ENCODE data around the gene FRAT2.
A peak's percentile ranks its signal among the peaks of the same experiment; 100 is the strongest.

The FRAT2 gene

GRCh38 chr10:97334370-97335175 is at the start of gene FRAT2:
FRAT2 (minus strand) TSS chr10:97334729; CDS start chr10:97334572, 157 bp downstream.
- DNase-seq (ENCODE audit: low spot score): peak; percentile 94

DNA sequence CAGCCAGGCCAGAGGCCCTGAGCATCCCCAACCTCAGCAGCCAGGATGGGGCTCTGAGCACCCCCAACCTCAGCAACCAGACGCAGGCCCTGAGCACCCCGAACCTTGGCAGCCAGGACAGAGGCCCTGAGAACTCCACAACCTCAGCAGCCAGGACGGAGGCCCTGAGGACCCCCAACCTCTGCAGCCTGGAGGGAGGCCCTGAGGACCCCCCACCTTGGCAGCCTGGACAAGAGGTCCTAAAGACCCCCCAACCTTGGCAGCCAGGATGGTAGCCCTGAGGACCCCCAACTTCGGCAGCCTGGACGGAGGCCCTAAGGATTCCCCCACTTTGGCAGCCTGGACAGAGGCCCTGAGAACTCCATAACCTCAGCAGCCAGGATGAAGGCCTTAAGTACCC is 49.6 kb upstream of the FRAT2 start:
- DNase-seq (ENCODE audit: low spot score): no peak

DNA sequence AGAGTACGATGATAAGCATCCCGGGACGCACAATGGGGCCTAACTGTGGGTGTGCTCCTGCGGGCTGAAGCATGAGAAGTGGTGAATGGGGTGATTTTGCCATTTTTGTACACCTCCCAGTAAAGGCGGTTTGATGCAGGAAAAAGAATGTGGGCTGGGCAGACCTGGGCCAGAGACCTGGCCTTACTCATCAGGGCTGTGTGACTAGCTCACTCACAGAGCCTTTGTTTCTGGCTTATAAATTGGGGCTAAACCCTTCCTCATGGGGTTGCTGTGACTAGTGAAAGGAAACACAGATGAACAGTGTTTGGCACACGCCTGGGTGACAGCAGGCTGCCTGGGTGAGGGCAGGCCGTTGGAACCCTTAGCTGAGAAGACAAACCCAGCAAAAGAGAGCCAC is 48.6 kb upstream of the FRAT2 start:
- no peak for DNase-seq (ENCODE audit: low spot score)

DNA sequence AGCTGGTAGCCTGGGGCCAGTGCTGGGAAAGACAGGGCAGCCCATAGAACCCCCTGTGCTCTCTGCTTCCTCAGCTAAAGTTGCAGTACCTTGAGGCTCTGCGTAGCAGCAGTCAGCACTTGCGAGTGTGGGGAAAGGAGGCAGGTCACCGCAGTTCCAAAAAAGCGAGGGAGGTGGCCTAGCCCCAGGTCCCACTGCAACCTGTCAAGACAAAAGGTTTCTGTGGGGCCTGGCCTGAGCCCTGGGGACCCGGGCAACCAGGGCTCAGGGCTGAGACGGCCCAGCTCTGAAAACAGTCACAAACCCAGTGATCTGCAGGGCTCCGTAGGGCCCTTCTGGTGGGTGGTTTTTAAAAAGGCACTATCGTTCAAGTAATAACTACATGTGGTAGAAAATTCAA is 47.1 kb upstream of the FRAT2 start:
- DNase-seq (ENCODE audit: low spot score): no peak

GRCh38 chr10:97380516-97380915 is 46.0 kb upstream of the FRAT2 start:
- no peak for DNase-seq (ENCODE audit: low spot score)

DNA sequence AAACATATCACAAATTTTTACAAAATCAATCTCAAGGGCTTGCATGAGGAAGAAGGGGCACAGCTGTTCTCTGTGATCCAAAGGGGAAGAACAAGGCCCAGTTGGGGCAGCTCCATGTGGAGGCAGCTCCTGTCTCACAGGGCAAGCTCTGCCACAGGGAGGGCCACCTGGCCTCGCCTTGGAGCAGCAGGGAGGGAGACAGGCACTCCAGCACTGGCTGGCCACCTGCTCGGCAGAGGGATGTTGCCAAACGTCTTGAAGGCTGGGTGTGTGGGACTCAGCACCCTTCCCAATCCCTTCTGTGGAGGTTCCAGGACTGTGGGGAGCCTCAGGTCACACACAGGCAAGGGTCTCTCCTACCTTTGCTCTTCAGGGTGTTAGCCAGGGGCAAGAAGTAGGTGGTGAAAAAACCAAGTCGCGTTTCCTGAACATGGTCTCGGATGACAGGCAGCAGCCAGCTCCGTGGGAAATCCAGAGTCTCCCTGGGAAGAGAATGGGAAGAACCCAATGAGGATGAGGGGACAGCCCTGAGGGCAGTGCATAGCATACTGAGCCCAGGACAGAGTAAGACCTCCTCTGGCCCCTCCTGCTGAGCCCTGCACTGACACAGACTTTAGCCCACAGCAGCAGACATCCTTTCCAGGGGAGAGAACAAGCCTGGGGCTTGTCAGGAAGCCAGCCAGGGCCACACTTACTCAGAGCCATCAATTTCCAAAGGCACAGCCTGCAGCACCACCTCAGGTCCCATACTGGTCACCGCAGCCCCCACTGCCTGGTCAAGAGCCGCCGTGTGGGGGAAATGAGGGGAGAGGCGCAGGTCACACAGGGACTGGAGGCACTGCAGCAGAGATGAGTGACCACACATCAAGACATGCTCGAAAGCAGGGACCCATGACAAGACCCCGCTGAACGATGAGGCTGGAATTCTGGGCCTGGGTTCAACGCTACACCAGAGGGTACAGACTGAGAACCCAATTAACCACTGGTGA is 44.7 kb upstream of the FRAT2 start:
- no peak for DNase-seq (ENCODE audit: low spot score)

- no peak for DNase-seq (ENCODE audit: low spot score)
Observed at GRCh38 chr10:97376413-97376812, 41.9 kb upstream of the FRAT2 start.

DNA sequence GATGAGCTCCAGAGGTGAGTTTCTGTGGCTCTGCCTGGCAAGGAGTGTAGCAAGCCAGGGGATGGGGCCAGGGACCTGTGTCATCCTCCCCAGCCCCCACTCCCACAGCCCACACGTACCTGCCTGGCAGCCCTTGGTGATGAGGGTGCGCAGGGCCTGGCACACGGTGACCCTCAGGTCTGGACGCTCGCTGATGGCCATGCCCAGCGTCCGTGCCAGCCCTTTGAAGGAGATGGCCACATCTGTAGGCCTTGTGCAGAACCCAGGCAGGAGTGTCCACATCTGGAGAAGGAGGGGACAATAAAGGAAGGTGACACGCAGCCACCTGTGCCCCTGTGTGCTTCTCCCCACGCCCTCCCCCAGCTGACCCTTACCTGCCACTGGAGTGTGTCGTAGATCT is 38.9 kb upstream of the FRAT2 start:
- DNase-seq (ENCODE audit: low spot score): no peak

DNA sequence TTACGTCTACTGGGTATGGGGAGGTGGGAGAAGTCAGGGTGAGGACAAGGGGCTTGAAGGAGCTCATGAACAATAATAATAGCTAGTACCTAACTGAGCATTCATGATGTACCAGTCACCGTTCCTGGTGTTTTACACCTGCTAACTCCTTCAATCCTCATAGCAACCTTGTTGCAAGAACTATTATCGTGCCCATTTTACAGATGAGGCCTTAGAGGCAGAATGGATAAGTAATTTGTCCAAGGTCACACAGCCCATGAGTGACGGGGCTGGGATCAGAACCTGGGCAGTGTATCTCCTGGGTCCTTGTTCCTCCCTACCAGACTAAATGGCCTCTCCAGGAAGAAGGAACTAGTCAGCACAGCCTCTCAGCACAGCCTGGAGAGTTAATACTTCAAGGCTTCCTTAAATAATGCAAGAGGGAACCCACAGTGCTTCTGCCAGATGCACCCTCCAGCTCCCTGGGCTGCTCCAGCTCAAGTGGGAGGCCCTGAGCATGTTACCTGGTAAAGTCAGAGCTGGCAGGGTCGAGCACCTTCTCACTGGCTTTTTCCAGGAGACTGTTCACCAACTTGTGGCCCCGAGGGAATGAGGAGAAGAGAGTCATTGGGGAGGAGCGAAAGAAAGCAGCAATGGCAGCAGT is 37.8 kb upstream of the FRAT2 start:
- no peak for DNase-seq (ENCODE audit: low spot score)

DNA sequence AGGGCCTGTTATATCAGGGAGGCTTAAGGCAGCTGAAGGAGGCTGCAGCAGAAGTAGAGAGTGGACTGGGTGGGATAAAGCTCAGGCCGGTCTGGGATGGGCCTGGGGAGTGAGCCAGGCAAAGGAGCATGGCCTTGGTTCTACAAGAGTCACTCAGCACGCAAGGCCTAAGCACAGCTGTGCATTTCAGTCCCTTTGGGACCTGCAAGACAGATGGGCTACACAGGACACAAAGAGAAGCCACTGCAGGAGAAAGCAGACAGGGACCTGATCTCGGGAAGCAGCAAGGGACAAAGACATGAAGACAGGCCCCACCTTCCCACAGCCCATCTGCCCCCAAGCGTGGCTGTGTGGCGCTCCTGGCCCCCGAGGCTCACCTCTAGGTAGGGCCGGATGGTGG is 37.2 kb upstream of the FRAT2 start:
- DNase-seq (ENCODE audit: low spot score): no peak

GRCh38 chr10:97367126-97367649 is 32.7 kb upstream of the FRAT2 start:
- DNase-seq (ENCODE audit: low spot score): no peak

DNA sequence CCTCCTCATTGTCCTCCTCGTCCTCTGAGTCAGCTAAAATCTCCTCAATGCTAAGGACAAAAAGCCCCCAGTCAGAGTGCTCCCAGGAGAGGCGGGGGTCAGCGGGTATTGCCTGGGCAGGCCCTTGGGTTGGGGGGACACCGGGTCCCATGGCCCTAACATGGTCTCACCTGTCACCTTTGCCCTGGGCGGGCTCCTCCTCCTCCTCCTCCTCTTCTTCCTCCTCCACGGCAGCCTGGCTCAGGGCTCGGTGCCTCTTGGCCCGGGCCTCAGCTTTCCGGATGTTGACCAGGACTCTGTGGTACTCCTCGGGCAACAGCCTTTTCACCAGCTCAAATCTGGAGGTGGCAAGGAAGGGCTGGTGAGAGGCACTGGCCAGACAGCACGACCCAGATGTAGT is 32.0 kb upstream of the FRAT2 start:
- no peak for DNase-seq (ENCODE audit: low spot score)

- peak; percentile 55 for DNase-seq (ENCODE audit: low spot score)
Observed at GRCh38 chr10:97365761-97366351, 31.3 kb upstream of the FRAT2 start.

DNA sequence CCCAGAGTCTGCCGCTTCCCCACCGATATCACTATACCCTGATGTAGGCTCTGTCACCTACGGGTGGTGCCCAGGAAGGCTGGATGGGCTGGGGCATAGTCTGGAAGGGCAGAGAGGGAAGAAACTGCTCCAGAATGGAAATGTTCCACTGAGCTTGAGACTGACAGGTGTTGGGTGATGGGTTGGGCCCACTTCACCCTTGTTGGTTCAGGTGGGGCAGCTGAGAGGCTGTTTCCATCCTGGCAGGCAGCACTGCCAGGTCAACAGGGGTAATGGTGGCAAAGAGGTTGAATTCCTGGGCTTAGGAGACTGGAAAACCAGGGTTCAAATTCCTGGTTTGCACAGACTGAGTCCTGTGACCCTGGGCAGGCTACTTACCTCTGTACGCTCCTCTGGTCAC is 28.5 kb upstream of the FRAT2 start:
- DNase-seq (ENCODE audit: low spot score): no peak

GRCh38 chr10:97362310-97363033 is 27.9 kb upstream of the FRAT2 start:
- no peak for DNase-seq (ENCODE audit: low spot score)

- DNase-seq (ENCODE audit: low spot score): no peak
Observed at GRCh38 chr10:97361537-97361901, 27.0 kb upstream of the FRAT2 start.

DNA sequence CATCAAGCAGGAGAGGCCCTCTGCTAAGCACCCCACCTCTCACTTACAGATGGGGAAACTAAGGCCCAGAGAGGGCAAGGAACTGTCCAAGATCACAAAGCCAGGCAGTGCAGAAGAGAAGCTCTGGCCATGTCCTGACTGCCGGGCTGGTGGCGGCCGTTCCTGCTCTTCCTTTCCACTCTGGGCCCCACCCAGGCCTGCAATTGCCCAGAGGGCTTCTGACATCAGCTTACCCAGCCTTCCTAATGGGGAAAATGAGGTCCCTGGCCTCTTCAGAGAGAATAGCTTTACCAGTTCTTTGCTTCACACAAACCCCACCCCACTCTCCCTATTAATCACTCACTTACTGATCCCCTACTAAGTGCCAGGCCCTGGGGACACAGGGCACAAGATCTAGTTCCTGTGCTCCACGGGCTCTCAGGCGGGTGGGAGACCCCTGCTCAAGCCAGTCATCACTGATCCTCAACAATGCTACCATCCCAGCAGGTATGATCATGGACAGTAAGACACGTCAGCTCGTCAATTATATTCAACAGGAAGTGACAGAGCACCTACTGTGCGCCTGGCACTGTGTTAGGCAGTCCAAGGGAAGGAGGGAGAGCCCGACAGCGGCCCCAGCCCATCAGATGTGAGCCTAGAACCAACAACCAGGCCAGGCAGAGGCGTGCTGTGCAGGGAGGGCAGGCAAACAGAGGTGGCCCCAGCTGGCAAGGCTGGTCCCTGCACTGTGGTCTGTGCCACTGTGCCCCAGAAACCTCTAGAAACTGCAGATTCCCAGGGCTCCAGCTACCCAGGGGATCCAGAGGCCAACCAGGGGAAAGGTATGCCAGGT is 26.4 kb upstream of the FRAT2 start:
- no peak for DNase-seq (ENCODE audit: low spot score)

- no peak for DNase-seq (ENCODE audit: low spot score)
Observed at GRCh38 chr10:97358781-97359180, 24.3 kb upstream of the FRAT2 start.

GRCh38 chr10:97358349-97358748 is 23.8 kb upstream of the FRAT2 start:
- DNase-seq (ENCODE audit: low spot score): no peak

DNA sequence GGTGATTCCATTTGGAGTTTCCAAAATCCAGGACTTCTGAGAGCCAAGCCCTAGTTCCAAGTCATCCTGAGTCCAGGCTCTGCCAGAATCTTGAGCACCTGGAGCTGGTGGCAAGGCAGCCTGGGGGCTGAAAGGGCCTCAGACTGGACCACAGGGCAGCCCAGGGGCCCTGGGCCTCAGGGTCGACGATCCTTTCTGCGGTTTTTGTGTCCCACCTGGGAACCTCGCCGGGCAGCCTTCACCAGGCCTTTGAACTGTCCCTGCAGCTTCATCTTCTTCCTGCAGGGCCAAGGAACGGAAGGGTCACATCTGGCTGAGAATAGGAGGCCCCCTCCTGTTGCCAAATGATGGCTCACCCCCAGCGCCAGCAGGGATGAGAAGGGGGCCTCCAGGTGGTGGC is 22.4 kb upstream of the FRAT2 start:
- DNase-seq (ENCODE audit: low spot score): no peak

Data from germinal center (tissue), 1 donor.